Right lobe of liver (tissue), 6 donors: ENCODE results near the gene RCSD1. TPM values are rescaled to one million over a fixed set of nuclear protein-coding genes. Genes with fewer than 3 reads are reported as not detected.
A peak's percentile ranks its signal among the peaks of the same experiment; 100 is the strongest.

ENCODE experiments used
- ATAC-seq, 4 donors: fragments of 200-7000 bp; cut with Tn5 transposase; one replicate each; pipeline ENCODE4 v1.9.1; 2020; ENCODE audit warnings: mild to moderate bottlenecking in 4 of 4, moderate library complexity in 4 of 4
- DNase-seq, 3 donors: peaks; one replicate each; pipeline ENCODE4 v3.0.0-alpha.2; 2020
- H3K27ac ChIP-seq, 3 donors: fragments of 200-600 bp; one replicate each; pipeline ENCODE4 v1.8.0; 2022
- H3K27me3 ChIP-seq, 2 donors: fragments of 200-600 bp; one replicate each; pipeline ENCODE4 v1.8.0; 2022
- H3K36me3 ChIP-seq, 4 donors: fragments of 200-600 bp; sonication (generic) in 1 of 4; one replicate each; pipeline versions ENCODE4 v1.5.1 to v1.8.0; 2017 to 2022; ENCODE audit warnings: control low read depth in 1 of 4
- H3K4me1 ChIP-seq, 4 donors: fragments of 200-600 bp; sonication (generic) in 1 of 4; one replicate each; pipeline versions ENCODE4 v1.5.1 to v1.8.0; 2017 to 2022; ENCODE audit warnings: control low read depth in 1 of 4
- H3K4me3 ChIP-seq, 3 donors: fragments of 200-600 bp; one replicate each; pipeline ENCODE4 v1.8.0; 2022
- H3K9me3 ChIP-seq, 4 donors: fragments of 200-600 bp; sonication (generic) in 1 of 4; one replicate each; pipeline versions ENCODE4 v1.5.1 to v1.8.0; 2017 to 2022; ENCODE audit warnings: control low read depth in 1 of 4
- CTCF ChIP-seq, 4 donors: fragments of 200-600 bp in 3 of 4; fragments of 450-650 bp in 1 of 4; IDR thresholded peaks; one replicate each; pipeline versions ENCODE4 v1.5.1 to v1.8.0; 2016 to 2022; ENCODE audit warnings: antibody characterized with exemption in 4 of 4, mild to moderate bottlenecking in 2 of 4
- POLR2A ChIP-seq: fragments of 450-650 bp; IDR thresholded peaks from one replicate; pipeline ENCODE4 v1.6.1; 2017; ENCODE audit warnings: antibody characterized with exemption, mild to moderate bottlenecking
- WGBS: methylation state at CpG from one replicate; pipeline ENCODE4 v1.1.6; 2018; ENCODE audit warnings: low coverage, low lambda C conversion rate; ENCODE audit not compliant: insufficient coverage; ENCODE audit errors: missing lambda C conversion rate; 5-methylcytosine and 5-hydroxymethylcytosine counted together
- intact Hi-C, 2 donors: fragments of 100-400 bp; cut with DNase I; formaldehyde crosslinking; loops; one replicate each; pipeline versions ENCODE4 v1.11.2 to v1.14.1; 2022
- total RNA-seq, 6 experiments: library from RNA; depleted of rRNA in 2 of 6; stranded (reverse); fragments of >200 nt in 2 of 6; fragmentation: NEBNext Ultra II Directional in 3 of 6; extraction: Animal tissue kit (Norgen Biotek cat#: 25700) in 3 of 6; gene quantifications; one replicate each; pipeline versions ENCODE4 v1.1.0 to v1.2.4, GENCODE V29; 2016 to 2023
- donor health status: DM: no; HTN: yes; CAD: no.
- donor health status: DM: no; HTN: no; CAD: no.
- donor health status: DM: no; HTN: no; CAD: no.
- donor health status: DM: no; HTN: yes; CAD: no.
- donor health status: DM: no; HTN: yes; CAD: no.

RCSD1 gene
- total RNA-seq, 6 experiments from 2014 or later, result 2.4 to 8.4 (median 5.0) TPM

- WGBS, result 56% methylated on average over 4 of the region's 5 CpGs
- Histone ChIP-seq H3K27me3 (no peaks in the 10 kb centered on the region), H3K36me3 (no peaks in the 10 kb centered on the region), H3K4me3 (no peak overlapping the region), H3K27ac (no peak overlapping the region), H3K9me3 (no peaks in the 10 kb centered on the region), H3K4me1 (no peaks in the 10 kb centered on the region)
- intact Hi-C loops, result no loop called here
- TF ChIP-seq CTCF (IDR thresholded peaks at IDR 0.05) (no peak), POLR2A (no peak)
- ATAC-seq (peak in 3 of 4 donors; percentile 15 to 22 (median 21)), DNase-seq (no peak)
These were observed 18.3 kb downstream of the RCSD1 start for GRCh38 chr1:167648252-167648849.

DNA sequence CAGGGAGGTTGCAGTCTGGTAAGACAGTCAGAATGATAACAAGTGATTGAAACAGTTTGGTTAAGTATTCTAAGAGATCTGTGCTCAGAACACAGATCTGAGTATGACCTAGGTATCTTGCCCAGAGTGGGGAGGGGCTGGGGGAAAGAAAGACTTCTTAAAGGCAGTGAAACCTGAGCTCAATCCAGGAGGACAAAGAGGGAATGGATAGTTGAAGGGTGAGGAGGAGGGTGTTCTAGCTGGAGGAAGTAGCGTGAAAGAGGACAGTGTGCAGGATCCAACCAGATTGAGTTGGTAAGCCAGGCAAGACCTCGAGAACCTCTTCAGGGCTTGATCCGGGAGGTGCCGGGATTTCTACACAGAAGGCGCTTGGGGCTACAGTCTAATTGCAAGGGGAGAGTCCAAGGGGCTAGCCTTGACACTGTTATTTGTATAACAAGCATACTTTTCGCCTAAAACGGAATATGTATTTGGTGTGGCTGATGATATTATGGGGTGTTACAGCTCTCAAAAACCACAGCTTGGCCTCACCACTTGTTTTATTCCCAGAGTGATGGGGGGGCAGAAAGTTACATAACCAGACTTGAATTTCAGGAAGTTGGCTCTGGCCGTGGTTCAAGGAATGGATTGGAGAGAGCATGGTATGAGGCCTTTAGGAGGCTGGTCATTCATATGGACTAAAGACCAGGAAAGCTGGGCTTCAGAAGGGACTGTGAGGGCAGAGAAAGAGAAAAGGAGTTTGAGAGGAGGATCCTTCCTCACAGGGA, 19.1 kb downstream of the RCSD1 start:
- TF ChIP-seq POLR2A (no peak), CTCF (IDR thresholded peaks at IDR 0.05) (no peak)
- DNase-seq, result no peak
- peak in 3 of 4 donors; percentile 24 to 46 (median 30) for ATAC-seq
- Histone ChIP-seq H3K27ac (no peak overlapping the region), H3K36me3 (no peaks in the 10 kb centered on the region), H3K4me1 (no peaks in the 10 kb centered on the region), H3K27me3 (no peaks in the 10 kb centered on the region), H3K4me3 (no peak overlapping the region), H3K9me3 (no peaks in the 10 kb centered on the region)
- WGBS, result 71% methylated on average over 8 of the region's 8 CpGs
- intact Hi-C loops, result no loop called here

- intact Hi-C loops, result no loop called here
These were observed 20.5 kb downstream of the RCSD1 start for GRCh38 chr1:167650269-167651160.

More at GRCh38 chr1:167650269-167651160, 20.5 kb downstream of the RCSD1 start:
- H3K27ac ChIP-seq, result no peak overlapping the region
- TF ChIP-seq POLR2A (no peak), CTCF (IDR thresholded peaks at IDR 0.05) (no peak)
- ATAC-seq, result peak; percentile 18 to 48 (median 44)
- H3K36me3 ChIP-seq, result no peaks in the 10 kb centered on the region
- 66% methylated on average over 6 of the region's 16 CpGs for WGBS
- no peaks in the 10 kb centered on the region for H3K9me3 ChIP-seq
- no peaks in the 10 kb centered on the region for H3K4me1 ChIP-seq
- H3K27me3 ChIP-seq, result no peaks in the 10 kb centered on the region
- DNase-seq, result no peak
- no peak overlapping the region for H3K4me3 ChIP-seq
